K562 (cell line): ENCODE data around the gene IRX3. TPM values are rescaled to one million over a fixed set of nuclear protein-coding genes. Genes with fewer than 3 reads are reported as not detected.

Experiments used
- ATAC-seq: fragments of 200-7000 bp; cut with Tn5 transposase; 3 replicates; pipeline ENCODE4 v1.9.1; 2020; ENCODE audit warnings: moderate library complexity
- BruUV-seq: library from RNA; stranded (reverse); fragments of 400-500 nt; replicated peaks from 2 replicates; lab custom pipeline; 2021; lab: Mats Ljungman, UMichigan
- CTCF ChIA-PET: fragments of 300-600 bp; formaldehyde crosslinking; extraction: SDS; loops from one replicate; lab custom pipeline; 2021; ENCODE audit warnings: low intra/inter-chr PET ratio; lab: Yijun Ruan, JAX
- POLR2A ChIA-PET: fragments of 300-600, 350-650 bp; sonication (Branson Sonifier 250); formaldehyde crosslinking; extraction: SDS; loops from one replicate; lab custom pipeline; 2021; ENCODE audit warnings: antibody characterized with exemption, inconsistent platforms; lab: Yijun Ruan, JAX
- DNase-seq, 4 experiments: peaks; one replicate each; pipeline versions ENCODE4 v3.0.0 to v3.0.0-alpha.2; 2011 to 2018; ENCODE audit warnings: low spot score in 3 of 4, mixed read lengths in 3 of 4; ENCODE audit errors: extremely low read depth in 1 of 4
- FAIRE-seq: peaks from 2 replicates; lab custom pipeline; 2011; peaks lifted over from hg19 to GRCh38; lab: Jason Lieb, UNC
- H2AFZ ChIP-seq: 2 replicates; pipeline ENCODE4 v1.6.0; 2011; ENCODE audit warnings: low read depth, low read length, control low read depth, inconsistent platforms
- H3K27ac ChIP-seq: fragments of 200-600 bp; 3 replicates; pipeline ENCODE4 v1.8.0; 2011; ENCODE audit warnings: low read depth, mild to moderate bottlenecking, control low read depth, inconsistent platforms, low read length, moderate library complexity, mixed read lengths; ENCODE audit errors: extremely low read depth
- H3K27me3 ChIP-seq, 2 experiments: fragments of 300-600 bp in 1 of 2; 2 replicates in 1 of 2; 3 replicates in 1 of 2; pipeline versions ENCODE4 v1.6.0 to v1.8.0; 2011; ENCODE audit warnings: inconsistent platforms in 2 of 2, low read length in 2 of 2, mild to moderate bottlenecking in 1 of 2, mixed read lengths in 1 of 2, moderate library complexity in 1 of 2; ENCODE audit not compliant: control insufficient read depth in 2 of 2, insufficient read depth in 2 of 2
- H3K36me3 ChIP-seq: fragments of 300-600 bp; 3 replicates; pipeline ENCODE4 v1.8.0; 2011; ENCODE audit warnings: mild to moderate bottlenecking, low read length, inconsistent platforms; ENCODE audit not compliant: control insufficient read depth, insufficient read depth
- H3K4me1 ChIP-seq, 2 experiments: fragments of 200-600 bp in 1 of 2; replicated peaks in 1 of 2; 2 replicates in 1 of 2; 3 replicates in 1 of 2; pipeline versions ENCODE4 v1.5.1 to v1.8.0; 2011; ENCODE audit warnings: inconsistent platforms in 2 of 2, low read length in 2 of 2, mild to moderate bottlenecking in 1 of 2, mixed read lengths in 1 of 2, moderate library complexity in 1 of 2; ENCODE audit not compliant: control insufficient read depth in 2 of 2, insufficient read depth in 2 of 2
- H3K4me2 ChIP-seq: 2 replicates; pipeline ENCODE4 v1.6.1; 2011; ENCODE audit warnings: low read length, control low read depth, inconsistent platforms, mixed read lengths; ENCODE audit not compliant: insufficient read depth
- H3K4me3 ChIP-seq: fragments of 200-600 bp; sonication (generic), shearing (Covaris generic); 2 replicates; pipeline ENCODE4 v1.5.1; 2016; ENCODE audit warnings: control low read depth, inconsistent platforms
- H3K79me2 ChIP-seq: fragments of 200-600 bp; 3 replicates; pipeline ENCODE4 v1.8.0; 2011; ENCODE audit warnings: low read length, inconsistent platforms; ENCODE audit not compliant: control insufficient read depth, insufficient read depth
- H3K9ac ChIP-seq, 2 experiments: 2 replicates each; pipeline versions ENCODE4 v1.6.0 to v1.6.1; 2011; ENCODE audit warnings: low read depth in 2 of 2, low read length in 2 of 2, control low read depth in 1 of 2, inconsistent platforms in 1 of 2, mild to moderate bottlenecking in 1 of 2, mixed read lengths in 1 of 2; ENCODE audit not compliant: insufficient read depth in 1 of 2
- H3K9me1 ChIP-seq: one replicate; pipeline ENCODE4 v1.6.0; 2011; ENCODE audit warnings: inconsistent platforms, mild to moderate bottlenecking, low read length, moderate library complexity; ENCODE audit not compliant: control insufficient read depth, insufficient read depth
- H3K9me3 ChIP-seq: replicated peaks from 2 replicates; pipeline ENCODE4 v1.5.1; 2011; ENCODE audit warnings: low read depth, low read length, inconsistent platforms; ENCODE audit not compliant: control insufficient read depth, insufficient read depth
- H4K20me1 ChIP-seq: replicated peaks from 2 replicates; pipeline ENCODE4 v1.6.1; 2011; ENCODE audit warnings: low read length, inconsistent platforms, mixed read lengths; ENCODE audit not compliant: control insufficient read depth, insufficient read depth
- ATF2 ChIP-seq: sonication (generic); formaldehyde crosslinking; IDR thresholded peaks from 2 replicates; pipeline ENCODE4 v1.8.1; 2022; ENCODE audit warnings: missing genetic modification reagents
- BCOR ChIP-seq: fragments of 450-650 bp; IDR thresholded peaks from 2 replicates; pipeline ENCODE4 v1.6.1; 2016
- DLX4 ChIP-seq: fragments of 250-450 bp; sonication (Bioruptor Pico); IDR thresholded peaks from 2 replicates; pipeline ENCODE4 v1.6.1; 2021; ENCODE audit warnings: mild to moderate bottlenecking
- DMBX1 ChIP-seq: fragments of 250-450 bp; sonication (Bioruptor Pico); IDR thresholded peaks from 2 replicates; pipeline ENCODE4 v1.8.0; 2022; ENCODE audit warnings: inconsistent platforms, mild to moderate bottlenecking, moderate library complexity, borderline replicate concordance
- FOS ChIP-seq: IDR thresholded peaks from 3 replicates; pipeline ENCODE4 v1.6.1; 2011; ENCODE audit not compliant: insufficient read length; ENCODE audit errors: extremely low read depth
- GATAD2A ChIP-seq: fragments of 450-650 bp; IDR thresholded peaks from 2 replicates; pipeline ENCODE4 v1.6.1; 2017
- GTF2E2 ChIP-seq: fragments of 200-800 bp; sonication (Bioruptor generic); IDR thresholded peaks from 2 replicates; pipeline ENCODE4 v1.6.1; 2016; ENCODE audit warnings: missing genetic modification characterization, missing compliant biosample characterization
- HDGF ChIP-seq: fragments of 450-650 bp; IDR thresholded peaks from 2 replicates; pipeline ENCODE4 v1.6.1; 2016
- HNRNPK ChIP-seq: fragments of 200-400 bp; formaldehyde crosslinking; IDR thresholded peaks from one replicate; pipeline ENCODE4 v1.6.1; 2018; ENCODE audit warnings: mild to moderate bottlenecking, low read depth, low read length; ENCODE audit not compliant: poor library complexity, severe bottlenecking
- PHB2 ChIP-seq: fragments of 450-650 bp; IDR thresholded peaks from 2 replicates; pipeline ENCODE4 v1.6.1; 2017; ENCODE audit warnings: low read depth
- POLR2A ChIP-seq: fragments of 450-650 bp; conservative IDR thresholded peaks from 2 replicates; pipeline ENCODE4 v1.6.1; 2016
- SIX5 ChIP-seq, 2 experiments: IDR thresholded peaks; 2 replicates each; pipeline ENCODE4 v1.6.1; 2011; ENCODE audit warnings: low read length in 2 of 2, borderline replicate concordance in 1 of 2, low read depth in 1 of 2, mild to moderate bottlenecking in 1 of 2, moderate library complexity in 1 of 2; ENCODE audit not compliant: insufficient read depth in 1 of 2
- TCFL5 ChIP-seq: fragments of 250-450 bp; sonication (Bioruptor Pico); conservative IDR thresholded peaks from 2 replicates; pipeline ENCODE4 v1.6.1; 2021; ENCODE audit warnings: mild to moderate bottlenecking, moderate library complexity, matching md5 sums
- ZNF121 ChIP-seq: sonication (generic); formaldehyde crosslinking; conservative IDR thresholded peaks from 2 replicates; pipeline ENCODE4 v1.8.0; 2022; ENCODE audit warnings: missing genetic modification reagents
- ZNF384 ChIP-seq: IDR thresholded peaks from 2 replicates; pipeline ENCODE4 v1.6.1; 2012; ENCODE audit warnings: low read depth, low read length, improper control_type of control experiment
- ZNF75A ChIP-seq: fragments of 450-650 bp; formaldehyde crosslinking; IDR thresholded peaks from 2 replicates; pipeline ENCODE4 v1.4.0; 2020; ENCODE audit warnings: mild to moderate bottlenecking
- WGBS: fragments of 100-300 bp; shearing (Covaris generic); methylation state at CpG from one replicate; pipeline ENCODE4 v1.1.6; 2016; ENCODE audit warnings: low coverage, mixed read lengths; ENCODE audit not compliant: insufficient coverage; ENCODE audit errors: missing lambda C conversion rate; 5-methylcytosine and 5-hydroxymethylcytosine counted together
- in situ Hi-C: fragments of 300-500 bp; cut with MboI; formaldehyde crosslinking; loops from 4 replicates; pipeline ENCODE4 v1.15.0; 2018; ENCODE audit warnings: inconsistent platforms, mixed read lengths
- intact Hi-C: fragments of 100-400 bp; cut with micrococcal nuclease; formaldehyde crosslinking; loops from 2 replicates; pipeline ENCODE4 v1.14.2; 2022
- polyA plus RNA-seq, 8 experiments: library from polyadenylated mRNA; depleted of rRNA in 4 of 8; stranded (reverse) in 5 of 8; unstranded in 3 of 8; fragments of >200 nt; fragmentation: Nextera tagmentation in 2 of 8; fragmentation: Illumina TruSeq in 1 of 8; extraction: Ambion mirVana in 2 of 8; extraction: Trizol in 1 of 8; gene quantifications; 2 replicates each; pipeline versions ENCODE4 v1.2.1 to v1.2.3, GENCODE V29; 2011 to 2014; ENCODE audit warnings: inconsistent platforms in 1 of 8, missing spikeins in 1 of 8
- total RNA-seq, 7 experiments: library from RNA; depleted of rRNA in 6 of 7; stranded (reverse); fragments of >200 nt in 6 of 7; fragmentation: Illumina TruSeq in 2 of 7; extraction: Trizol in 2 of 7; gene quantifications; 2 replicates each; pipeline versions ENCODE4 v1.2.1 to v1.2.3, GENCODE V29; 2011 to 2021; ENCODE audit warnings: low replicate concordance in 1 of 7

The IRX3 gene
- total and polyA plus RNA-seq, 9 of the 15 experiments (the other 6 are each of a cell fraction or from before 2014, with no cell fraction given): not detected

- H3K79me2 ChIP-seq: no peaks in the 10 kb centered on the region
- no peak overlapping the region for H3K9ac ChIP-seq
- no peak overlapping the region for H3K4me2 ChIP-seq
- in situ Hi-C loops: no loop called here
- no peaks in the 10 kb centered on the region for H3K9me3 ChIP-seq
- ChIA-PET POLR2A (no interaction called here), CTCF (no interaction called here)
- intact Hi-C loops: no loop called here
- no peak for ATAC-seq
- no peaks in the 10 kb centered on the region for H4K20me1 ChIP-seq
- H3K27me3 ChIP-seq: peaks cover 5 to 28% of the 10 kb centered on the region in 2 experiments; a peak in 3 of 5 replicates
- TF ChIP-seq PHB2 (no peak), ZNF75A (no peak), BCOR (no peak), POLR2A (no peak), ZNF121 (no peak)
- WGBS: 58% methylated on average over 7 of the region's 42 CpGs
- no TSS peak for BruUV-seq
- no peak overlapping the region for H2AFZ ChIP-seq
- no peak for DNase-seq
- H3K9me1 ChIP-seq: no peaks in the 10 kb centered on the region
- H3K4me1 ChIP-seq: peaks cover 0 to 13% of the 10 kb centered on the region in 2 experiments; a peak in 2 of 5 replicates
- no peak for FAIRE-seq
- no peak overlapping the region for H3K27ac ChIP-seq
- H3K36me3 ChIP-seq: no peaks in the 10 kb centered on the region
- H3K4me3 ChIP-seq: no peak overlapping the region
Observed at GRCh38 chr16:54284931-54285413, 1.6 kb downstream of the IRX3 start.

GRCh38 chr16:54284319-54284930, 2.2 kb downstream of the IRX3 start:
- H3K4me3 ChIP-seq: no peak overlapping the region
- in situ Hi-C loops (no loop called here), intact Hi-C loops (no loop called here)
- no peaks in the 10 kb centered on the region for H3K9me3 ChIP-seq
- peaks cover 0 to 12% of the 10 kb centered on the region in 2 experiments; a peak in 2 of 5 replicates for H3K4me1 ChIP-seq
- 10% methylated on average over 2 of the region's 73 CpGs for WGBS
- ChIA-PET POLR2A (no interaction called here), CTCF (no interaction called here)
- FAIRE-seq: no peak
- H2AFZ ChIP-seq: no peak overlapping the region
- H3K9ac ChIP-seq: no peak overlapping the region
- no TSS peak for BruUV-seq
- no peak for ATAC-seq
- no peak overlapping the region for H3K4me2 ChIP-seq
- no peaks in the 10 kb centered on the region for H3K9me1 ChIP-seq
- H3K36me3 ChIP-seq: no peaks in the 10 kb centered on the region
- no peak for DNase-seq
- H3K27me3 ChIP-seq: peaks cover 5 to 26% of the 10 kb centered on the region in 2 experiments; a peak in 3 of 5 replicates
- H3K27ac ChIP-seq: no peak overlapping the region
- no peaks in the 10 kb centered on the region for H3K79me2 ChIP-seq
- H4K20me1 ChIP-seq: no peaks in the 10 kb centered on the region
- no peak for TF ChIP-seq HDGF
- TF ChIP-seq DMBX1 (CRISPR knock-in tag): no peak
- TF ChIP-seq GATAD2A: no peak
- no peak for TF ChIP-seq DLX4 (CRISPR knock-in tag)
- TF ChIP-seq HNRNPK: no peak
- TF ChIP-seq ZNF384: no peak
- no peak for TF ChIP-seq TCFL5 (CRISPR knock-in tag)
- no peak for TF ChIP-seq GTF2E2 (tag)
- TF ChIP-seq SIX5 (IDR thresholded peaks at IDR 0.05; ENCODE audit: borderline replicate concordance in 1 of 2, insufficient read depth in 1 of 2, low read depth in 1 of 2, low read length in 2 of 2): no peak
- no peak for TF ChIP-seq ATF2 (CRISPR knock-in tag)
- TF ChIP-seq FOS: no peak
